COLO668 (cell line): ENCODE results near the gene RAB31.

Experiments
- DNase-seq: peaks from one replicate; lab custom pipeline; 2025; ENCODE audit not compliant: unreplicated experiment; lab: John Stamatoyannopoulos, UW

Gene RAB31

GRCh38 chr18:9831723-9832199 is 123.7 kb downstream of the RAB31 start:
- DNase-seq = no peak

- DNase-seq = no peak
Measured at GRCh38 chr18:9832871-9833270, 124.8 kb downstream of the RAB31 start.

DNA sequence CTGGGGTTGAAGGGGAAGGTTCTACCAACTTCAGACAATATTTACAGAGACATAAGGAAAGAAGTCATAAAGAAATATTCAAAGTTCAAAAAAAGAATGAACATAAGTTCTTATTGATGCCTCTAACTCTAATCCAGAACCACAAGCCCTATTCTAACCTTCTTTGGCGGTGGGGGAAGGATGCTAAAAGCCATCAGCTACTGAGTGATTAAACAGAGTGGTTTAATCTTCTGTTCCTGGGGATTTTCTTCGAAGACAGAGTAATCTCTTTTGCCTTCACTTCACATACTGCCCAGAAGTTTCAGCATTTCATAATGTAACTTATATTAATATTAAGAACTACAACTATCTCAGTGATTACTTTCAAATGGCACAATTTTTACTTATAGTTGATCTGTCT is 126.5 kb downstream of the RAB31 start:
- no peak for DNase-seq

DNA sequence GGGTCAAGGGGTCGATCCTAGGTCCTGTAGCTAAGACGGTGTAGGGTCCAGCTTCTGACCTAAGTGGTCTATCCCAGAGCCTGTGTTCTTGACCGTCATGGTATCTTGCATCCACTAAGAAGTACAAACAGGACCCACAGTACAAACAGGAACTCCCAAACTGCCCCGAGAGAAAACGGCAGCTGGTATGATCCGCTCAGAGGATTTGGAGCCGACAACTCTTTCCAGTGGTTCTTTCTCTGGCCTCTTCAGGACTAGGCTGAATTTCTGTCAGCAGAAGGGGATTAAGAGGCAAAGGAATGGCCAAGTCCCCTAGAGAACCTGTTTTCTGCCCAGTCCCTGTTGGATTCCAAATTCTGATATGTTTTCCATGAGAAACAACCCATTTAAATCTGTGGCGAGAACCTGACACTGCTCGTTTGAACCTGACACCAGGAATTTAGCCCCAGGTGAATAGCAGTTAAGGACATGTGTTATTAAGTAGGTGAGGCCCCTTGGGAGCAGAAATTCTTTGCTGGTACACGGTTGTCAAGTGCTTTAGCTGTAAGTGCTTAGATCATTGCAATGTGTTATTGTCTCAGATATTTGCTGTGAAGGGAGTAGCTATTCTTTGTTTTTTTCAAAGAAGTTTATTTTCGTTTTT is 127.1 kb downstream of the RAB31 start:
- DNase-seq = peak; percentile 33

- no peak for DNase-seq
Measured at GRCh38 chr18:9835825-9836224, 127.7 kb downstream of the RAB31 start.

GRCh38 chr18:9838144-9838877 is 130.2 kb downstream of the RAB31 start:
- peak; percentile 70 for DNase-seq

- no peak for DNase-seq
Measured at GRCh38 chr18:9839211-9839610, 131.1 kb downstream of the RAB31 start.

- DNase-seq = no peak
Measured at GRCh38 chr18:9839853-9840252, 131.8 kb downstream of the RAB31 start.

DNA sequence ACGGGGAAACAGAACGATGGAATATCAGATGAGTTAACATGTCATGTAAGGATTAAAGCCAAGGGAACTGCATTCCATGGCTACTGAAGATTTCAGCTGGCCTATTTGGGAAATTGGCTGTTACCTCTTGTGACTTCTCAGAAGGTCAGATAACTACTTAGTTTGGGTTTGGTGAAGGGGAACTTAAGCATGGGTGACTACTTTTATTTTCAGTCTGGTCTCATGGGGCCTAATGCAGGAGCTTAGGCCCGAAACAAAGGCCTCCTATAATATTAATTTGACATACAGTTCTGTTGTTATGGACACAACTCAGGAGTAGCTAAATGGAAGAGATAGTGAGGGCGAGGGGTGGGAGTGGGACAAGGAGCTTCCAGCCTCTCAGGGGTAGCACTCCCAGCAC is 133.7 kb downstream of the RAB31 start:
- no peak for DNase-seq

- DNase-seq = no peak
Measured at GRCh38 chr18:9842448-9842847, 134.3 kb downstream of the RAB31 start.

GRCh38 chr18:9845256-9845655 is 137.2 kb downstream of the RAB31 start:
- DNase-seq = no peak

DNA sequence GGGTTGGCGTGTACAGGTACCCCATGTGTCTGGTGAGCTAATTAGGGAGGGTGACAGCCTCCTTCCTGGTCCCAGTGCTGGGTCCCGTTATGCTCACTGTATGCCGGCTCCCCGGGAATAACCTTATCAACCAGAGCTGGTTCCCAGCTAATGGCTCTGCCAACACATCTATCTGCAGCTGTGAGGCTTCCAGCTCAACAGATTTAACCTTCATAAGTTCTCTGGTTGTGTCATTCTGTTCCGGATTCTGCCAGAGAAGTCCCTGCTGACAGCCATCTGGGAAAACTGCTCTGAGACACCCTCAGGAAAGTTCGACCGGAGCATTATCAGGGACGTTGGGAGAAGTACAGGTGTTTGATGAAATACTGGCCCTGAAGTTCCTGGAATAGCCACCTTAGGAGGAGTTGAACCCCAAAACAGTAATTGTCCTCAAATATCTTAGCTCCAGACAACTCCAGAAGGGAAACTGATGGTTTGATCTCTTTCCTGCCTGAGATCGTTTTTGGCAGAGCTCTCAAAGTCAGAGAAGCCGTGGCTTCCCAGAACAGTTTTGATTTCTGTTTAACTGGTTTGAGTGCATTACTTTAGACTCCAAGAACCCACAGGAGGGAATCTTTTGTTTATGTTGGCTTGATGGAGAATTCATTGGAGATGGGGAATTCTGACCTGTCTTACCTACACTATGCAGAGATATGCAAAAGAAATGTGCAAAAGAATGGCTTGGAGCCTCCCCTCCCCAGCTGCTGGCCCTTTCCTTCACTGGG is 138.2 kb downstream of the RAB31 start:
- DNase-seq = no peak

- DNase-seq = no peak
Measured at GRCh38 chr18:9848170-9848879, 140.2 kb downstream of the RAB31 start.

GRCh38 chr18:9849407-9850283 is 141.5 kb downstream of the RAB31 start:
- no peak for DNase-seq

DNA sequence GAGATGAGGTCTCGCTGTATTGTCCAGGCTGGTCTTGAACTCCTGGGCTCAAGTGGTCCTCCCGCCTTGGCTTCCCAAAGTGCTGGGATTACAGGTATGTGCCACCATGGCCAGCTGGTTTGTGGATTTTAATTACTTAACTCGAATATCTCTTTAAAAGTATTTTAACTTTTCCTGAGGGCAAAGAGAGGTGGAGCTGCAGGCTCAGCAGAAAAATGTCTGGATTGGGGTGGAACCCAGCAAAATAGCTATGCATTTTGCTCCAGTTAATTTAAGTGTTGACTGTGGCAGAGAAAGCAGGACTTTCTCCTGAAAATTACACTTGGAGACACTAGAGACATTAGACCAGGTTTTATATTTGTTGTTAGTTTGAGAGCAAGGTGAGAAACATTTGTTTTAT is 142.2 kb downstream of the RAB31 start:
- DNase-seq = no peak

- no peak for DNase-seq
Measured at GRCh38 chr18:9851511-9851910, 143.4 kb downstream of the RAB31 start.

GRCh38 chr18:9852266-9853081 is 144.4 kb downstream of the RAB31 start:
- no peak for DNase-seq

DNA sequence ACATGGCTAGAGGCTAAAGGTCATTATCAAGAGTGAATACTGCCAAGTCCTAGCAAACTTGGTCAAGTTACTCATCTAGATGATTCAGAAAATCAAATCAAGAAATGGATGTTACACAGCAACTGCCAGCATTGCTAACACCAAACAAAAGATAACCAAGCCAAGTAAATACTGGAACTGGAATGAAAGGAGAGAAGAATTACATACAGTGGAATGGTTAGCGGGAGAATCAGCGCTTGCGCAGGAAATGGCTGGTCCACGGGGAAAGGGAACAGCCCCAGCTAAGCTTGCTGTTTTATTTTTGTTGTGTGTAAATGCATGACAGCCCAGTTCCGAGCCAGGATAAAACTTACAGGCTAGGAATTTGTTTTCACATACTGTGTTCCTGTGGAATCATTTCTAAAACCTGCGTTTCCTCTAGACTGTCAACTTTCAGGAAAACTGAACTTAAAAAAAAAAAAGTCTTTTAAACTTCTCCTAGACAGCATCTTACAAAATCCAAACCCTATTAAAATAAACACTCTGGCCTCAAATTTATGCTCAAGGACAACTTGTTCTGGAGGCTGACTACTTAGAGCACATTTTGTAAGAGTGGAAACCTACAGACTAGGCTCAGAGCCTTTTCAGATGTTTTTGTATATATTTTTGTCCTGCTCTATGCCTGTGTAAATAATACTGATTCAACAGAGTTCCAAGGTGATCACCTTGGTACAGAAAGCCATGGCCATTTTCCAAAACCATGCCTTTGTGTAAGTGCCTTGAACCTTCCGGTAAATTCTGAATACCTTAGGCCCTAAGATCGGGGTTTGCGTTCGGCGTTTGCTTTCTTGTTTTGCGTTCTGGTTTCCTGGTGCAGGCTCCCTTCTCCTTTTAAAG is 146.9 kb downstream of the RAB31 start:
- no peak for DNase-seq

GRCh38 chr18:9855681-9856080 is 147.6 kb downstream of the RAB31 start:
- DNase-seq = no peak
